ENCODE measurements around the gene CFAP52.
"Not testable (repeated sequence)": the region's sequence is repeated elsewhere in the genome, so short reads cannot be mapped to it uniquely, and the experiment has no call there.

DNA sequence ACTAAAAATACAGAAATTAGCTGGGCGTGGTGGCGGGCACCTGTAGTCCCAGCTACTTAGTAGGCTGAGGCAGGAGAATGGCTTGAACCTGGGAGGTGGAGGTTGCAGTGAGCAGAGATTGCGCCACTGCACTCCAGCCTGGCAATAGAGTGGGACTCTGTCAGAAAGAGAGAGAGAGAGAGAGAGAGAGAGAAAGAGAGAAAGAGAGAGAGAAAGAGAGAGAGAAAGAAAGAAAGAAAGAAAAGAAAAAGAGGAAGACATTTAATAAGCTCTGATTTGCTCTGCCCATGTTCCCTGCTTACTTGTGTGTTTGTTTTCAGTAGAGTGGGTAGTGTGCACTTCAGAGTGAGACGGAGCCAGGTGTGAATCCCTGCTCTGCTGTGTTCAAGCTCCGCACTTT, 21.2 kb downstream of the CFAP52 start:
- TF ChIP-seq, protein P1, sequence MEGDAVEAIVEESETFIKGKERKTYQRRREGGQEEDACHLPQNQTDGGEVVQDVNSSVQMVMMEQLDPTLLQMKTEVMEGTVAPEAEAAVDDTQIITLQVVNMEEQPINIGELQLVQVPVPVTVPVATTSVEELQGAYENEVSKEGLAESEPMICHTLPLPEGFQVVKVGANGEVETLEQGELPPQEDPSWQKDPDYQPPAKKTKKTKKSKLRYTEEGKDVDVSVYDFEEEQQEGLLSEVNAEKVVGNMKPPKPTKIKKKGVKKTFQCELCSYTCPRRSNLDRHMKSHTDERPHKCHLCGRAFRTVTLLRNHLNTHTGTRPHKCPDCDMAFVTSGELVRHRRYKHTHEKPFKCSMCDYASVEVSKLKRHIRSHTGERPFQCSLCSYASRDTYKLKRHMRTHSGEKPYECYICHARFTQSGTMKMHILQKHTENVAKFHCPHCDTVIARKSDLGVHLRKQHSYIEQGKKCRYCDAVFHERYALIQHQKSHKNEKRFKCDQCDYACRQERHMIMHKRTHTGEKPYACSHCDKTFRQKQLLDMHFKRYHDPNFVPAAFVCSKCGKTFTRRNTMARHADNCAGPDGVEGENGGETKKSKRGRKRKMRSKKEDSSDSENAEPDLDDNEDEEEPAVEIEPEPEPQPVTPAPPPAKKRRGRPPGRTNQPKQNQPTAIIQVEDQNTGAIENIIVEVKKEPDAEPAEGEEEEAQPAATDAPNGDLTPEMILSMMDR (conservative IDR thresholded peaks at IDR 0.05), result not testable (repeated sequence)
- TF ChIP-seq EZH2 (IDR thresholded peaks at IDR 0.05; ENCODE audit: low read depth), result not testable (repeated sequence)
